ENCODE measurements around the gene SMKR1.
A peak's percentile ranks its signal among the peaks of the same experiment; 100 is the strongest.
"Not testable (repeated sequence)": the region's sequence is repeated elsewhere in the genome, so short reads cannot be mapped to it uniquely, and the experiment has no call there.

SMKR1 gene

GRCh38 chr7:129501760-129502707 lies at the start of gene SMKR1:
Gene SMKR1 (plus strand): TSS chr7:129502531. CDS start chr7:129502825, 294 bp downstream.
- DNase-seq (ENCODE audit: low read depth): no peak

GRCh38 chr7:129452589-129453231 lies 49.6 kb upstream of the SMKR1 start:
- DNase-seq (ENCODE audit: low read depth): no peak
- no peak overlapping the region for H3K4me3 ChIP-seq (ENCODE audit: low read depth, low read length)

More at GRCh38 chr7:129501760-129502707, at the start of gene SMKR1:
- H3K4me3 ChIP-seq (ENCODE audit: low read depth, low read length): peak within 1 kb of the TSS; percentile 45

- no peak for DNase-seq (ENCODE audit: low read depth)
- H3K4me3 ChIP-seq (ENCODE audit: low read depth, low read length): no peak overlapping the region
Measured at GRCh38 chr7:129453510-129454248, 48.7 kb upstream of the SMKR1 start.

DNA sequence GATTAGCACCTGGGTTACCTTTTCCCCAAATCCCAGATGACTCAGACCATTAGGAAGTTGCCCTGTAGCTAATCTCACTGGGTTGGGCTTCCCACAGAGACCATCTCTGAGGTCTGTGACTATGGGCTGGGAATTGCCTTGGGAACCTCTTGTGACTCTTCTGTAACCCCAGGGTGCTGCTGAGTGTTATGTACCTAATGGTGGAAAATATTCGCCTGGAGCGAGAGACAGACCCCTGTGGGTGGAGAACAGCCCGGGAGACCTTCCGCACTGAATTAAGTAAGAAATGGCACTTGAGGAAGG lies 48.1 kb upstream of the SMKR1 start:
- no peak for DNase-seq (ENCODE audit: low read depth)
- H3K4me3 ChIP-seq (ENCODE audit: low read depth, low read length): no peak overlapping the region

- no peak for DNase-seq (ENCODE audit: low read depth)
- no peak overlapping the region for H3K4me3 ChIP-seq (ENCODE audit: low read depth, low read length)
Measured at GRCh38 chr7:129456421-129456820, 45.9 kb upstream of the SMKR1 start.

DNA sequence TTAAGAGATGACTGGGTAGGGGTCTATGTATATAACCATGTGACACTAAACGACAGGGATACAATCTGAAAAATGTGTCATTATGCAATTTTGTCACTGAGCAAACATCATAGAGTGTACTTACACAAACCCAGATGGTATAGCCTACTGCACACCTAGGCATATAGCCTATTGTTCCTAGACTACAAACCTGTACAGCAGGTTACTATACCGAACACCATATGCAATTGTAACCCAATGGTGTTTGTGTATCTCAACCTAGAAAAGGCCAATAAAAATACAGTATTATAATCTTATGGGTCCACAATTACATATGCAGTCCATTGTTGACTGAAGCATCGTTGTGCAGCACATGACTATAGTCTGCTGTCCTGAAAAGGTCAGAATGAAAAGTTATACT lies 45.2 kb upstream of the SMKR1 start:
- no peak for DNase-seq (ENCODE audit: low read depth)
- no peak overlapping the region for H3K4me3 ChIP-seq (ENCODE audit: low read depth, low read length)

GRCh38 chr7:129458171-129458570 lies 44.2 kb upstream of the SMKR1 start:
- DNase-seq (ENCODE audit: low read depth): no peak
- no peak overlapping the region for H3K4me3 ChIP-seq (ENCODE audit: low read depth, low read length)

GRCh38 chr7:129461809-129462208 lies 40.5 kb upstream of the SMKR1 start:
- no peak overlapping the region for H3K4me3 ChIP-seq (ENCODE audit: low read depth, low read length)
- no peak for DNase-seq (ENCODE audit: low read depth)

DNA sequence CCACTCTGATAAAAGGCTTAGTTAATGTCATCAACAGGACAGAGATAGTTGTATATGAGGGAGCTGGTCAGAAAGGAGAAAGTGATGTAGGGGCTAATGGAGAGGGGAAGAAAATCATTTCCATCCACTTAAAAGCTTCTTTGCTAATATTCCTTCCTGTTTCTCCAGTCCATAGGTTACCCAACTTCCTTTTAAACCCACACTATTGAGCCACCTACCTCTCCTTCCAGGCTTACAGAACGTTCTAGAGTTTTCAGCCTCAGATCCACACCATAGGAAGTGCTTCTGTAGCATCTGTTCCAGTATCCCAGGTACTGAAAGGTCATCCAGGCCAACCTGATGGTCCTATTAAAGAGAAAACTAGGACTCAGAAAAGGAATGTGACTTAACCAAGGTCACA lies 39.9 kb upstream of the SMKR1 start:
- no peak for DNase-seq (ENCODE audit: low read depth)
- H3K4me3 ChIP-seq (ENCODE audit: low read depth, low read length): no peak overlapping the region

GRCh38 chr7:129464194-129464593 lies 38.1 kb upstream of the SMKR1 start:
- no peak overlapping the region for H3K4me3 ChIP-seq (ENCODE audit: low read depth, low read length)
- no peak for DNase-seq (ENCODE audit: low read depth)

DNA sequence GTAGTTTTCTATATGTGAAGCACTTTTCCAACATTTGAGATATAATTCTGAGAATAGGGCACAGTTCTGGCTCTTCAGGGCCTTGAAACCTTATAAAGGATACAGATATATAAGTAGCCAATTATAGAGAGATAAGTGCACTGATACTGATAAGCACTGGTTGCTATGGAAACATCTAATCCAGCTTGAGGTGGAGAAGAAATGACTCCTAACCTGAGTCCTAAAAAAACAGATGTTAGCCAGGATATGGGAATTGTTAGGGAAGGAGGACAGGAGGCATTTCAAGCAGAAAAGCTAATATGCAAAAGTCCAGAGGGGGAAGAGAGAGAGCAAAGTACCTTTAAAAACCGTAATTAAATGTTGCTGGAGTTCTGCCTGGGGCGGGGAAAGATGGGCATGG lies 37.3 kb upstream of the SMKR1 start:
- H3K4me3 ChIP-seq (ENCODE audit: low read depth, low read length): no peak overlapping the region
- DNase-seq (ENCODE audit: low read depth): no peak

GRCh38 chr7:129466796-129467195 lies 35.5 kb upstream of the SMKR1 start:
- DNase-seq (ENCODE audit: low read depth): peak; percentile 43
- H3K4me3 ChIP-seq (ENCODE audit: low read depth, low read length): no peak overlapping the region

DNA sequence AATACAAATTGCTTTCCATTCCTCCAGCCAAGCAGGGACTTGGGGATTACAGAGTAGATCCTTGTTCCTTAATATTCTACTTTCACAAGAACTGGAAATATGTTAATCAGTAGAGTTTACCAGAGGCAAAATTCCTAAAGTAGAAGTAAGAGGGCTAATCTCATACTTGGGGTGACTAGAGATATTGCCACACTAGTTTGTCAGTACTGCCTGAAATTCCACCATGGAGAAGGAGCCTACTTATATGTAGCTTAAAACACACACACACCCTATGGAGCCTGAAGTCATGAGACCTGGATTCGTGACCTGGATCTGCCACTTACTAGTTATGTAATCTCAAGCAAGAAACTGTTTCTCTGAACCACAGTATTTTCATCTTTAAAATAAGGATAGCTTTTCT lies 34.2 kb upstream of the SMKR1 start:
- no peak for DNase-seq (ENCODE audit: low read depth)
- no peak overlapping the region for H3K4me3 ChIP-seq (ENCODE audit: low read depth, low read length)

DNA sequence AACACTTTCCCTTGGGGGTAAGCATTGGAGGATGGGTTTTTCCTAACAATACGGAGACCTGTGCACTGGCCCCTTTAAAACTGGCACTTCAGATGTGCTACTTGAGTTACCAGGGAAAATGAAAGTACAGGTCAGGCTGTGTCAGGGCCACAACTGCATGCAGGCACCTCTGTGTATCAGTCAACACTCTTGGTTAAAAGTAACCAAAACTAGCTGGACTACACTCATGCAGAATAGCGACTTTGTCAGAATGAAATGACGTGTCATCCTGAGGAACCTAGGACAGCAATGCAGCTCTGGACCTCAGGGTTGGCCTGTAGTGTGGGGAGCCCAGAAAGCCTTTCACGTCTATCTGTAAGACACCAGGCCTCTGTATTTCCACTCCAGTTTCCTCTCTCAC lies 33.8 kb upstream of the SMKR1 start:
- DNase-seq (ENCODE audit: low read depth): no peak
- H3K4me3 ChIP-seq (ENCODE audit: low read depth, low read length): no peak overlapping the region

DNA sequence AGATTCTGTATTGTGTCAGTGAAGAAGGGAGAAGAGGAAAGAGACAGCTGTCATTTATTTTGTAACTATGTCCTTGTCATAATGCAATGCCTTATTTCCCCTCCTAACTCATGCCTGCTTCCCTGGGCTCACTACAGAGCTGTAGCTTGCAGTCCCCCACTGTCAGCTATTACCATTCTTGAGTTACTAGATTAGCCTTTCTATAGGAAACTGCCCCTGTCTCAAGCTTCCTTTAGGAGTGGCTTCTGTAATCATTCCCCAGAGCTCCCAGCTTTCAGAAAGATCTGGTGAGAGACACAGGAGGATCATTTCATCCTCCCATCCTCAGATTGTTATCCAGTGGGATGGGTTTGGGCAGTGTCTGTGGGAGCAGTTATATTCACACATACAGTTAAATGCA lies 32.4 kb upstream of the SMKR1 start:
- H3K4me3 ChIP-seq (ENCODE audit: low read depth, low read length): no peak overlapping the region
- no peak for DNase-seq (ENCODE audit: low read depth)

DNA sequence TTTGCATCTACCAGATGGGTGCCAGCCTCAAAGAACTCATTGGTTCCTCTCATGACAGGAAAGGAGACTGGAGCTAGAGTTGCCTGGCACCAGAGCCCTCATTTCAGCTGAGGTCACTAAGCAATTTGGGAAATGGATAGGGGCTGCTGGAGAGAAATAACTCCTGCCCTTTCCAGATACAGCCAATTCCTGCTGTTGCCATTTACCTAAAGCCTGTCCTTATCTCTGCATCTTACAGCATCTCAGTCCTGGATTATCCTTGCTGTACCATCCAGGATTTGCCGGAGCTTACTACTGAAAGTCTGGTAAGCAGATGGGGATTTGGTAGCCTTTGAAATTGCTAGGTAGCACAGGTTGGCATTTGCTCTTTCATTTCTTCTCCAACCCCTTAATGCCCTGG lies 31.9 kb upstream of the SMKR1 start:
- no peak for DNase-seq (ENCODE audit: low read depth)

DNA sequence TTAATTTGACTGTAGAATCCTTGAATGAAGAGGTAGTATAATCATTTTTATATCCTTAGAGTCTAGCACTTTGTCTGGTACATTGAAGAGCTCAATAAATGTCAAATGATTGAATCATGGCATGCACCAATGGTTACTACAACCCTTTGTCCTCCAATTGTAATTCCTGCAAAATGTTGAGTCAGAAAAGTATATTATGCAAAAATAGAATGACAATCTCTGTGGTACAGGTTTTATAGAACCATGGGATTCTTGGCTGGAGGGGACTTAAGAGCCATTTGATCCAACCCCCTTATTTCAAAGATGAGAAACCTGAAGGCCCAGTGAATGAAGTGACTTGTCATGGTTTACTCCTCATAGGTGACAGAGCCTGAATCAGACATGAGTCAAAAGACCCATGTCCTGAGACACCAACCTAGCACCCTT lies 30.9 kb upstream of the SMKR1 start:
- H3K4me3 ChIP-seq (ENCODE audit: low read depth, low read length): no peak overlapping the region
- no peak for DNase-seq (ENCODE audit: low read depth)

More for the DNA sequence above, 31.9 kb upstream of the SMKR1 start:
- no peak overlapping the region for H3K4me3 ChIP-seq (ENCODE audit: low read depth, low read length)

DNA sequence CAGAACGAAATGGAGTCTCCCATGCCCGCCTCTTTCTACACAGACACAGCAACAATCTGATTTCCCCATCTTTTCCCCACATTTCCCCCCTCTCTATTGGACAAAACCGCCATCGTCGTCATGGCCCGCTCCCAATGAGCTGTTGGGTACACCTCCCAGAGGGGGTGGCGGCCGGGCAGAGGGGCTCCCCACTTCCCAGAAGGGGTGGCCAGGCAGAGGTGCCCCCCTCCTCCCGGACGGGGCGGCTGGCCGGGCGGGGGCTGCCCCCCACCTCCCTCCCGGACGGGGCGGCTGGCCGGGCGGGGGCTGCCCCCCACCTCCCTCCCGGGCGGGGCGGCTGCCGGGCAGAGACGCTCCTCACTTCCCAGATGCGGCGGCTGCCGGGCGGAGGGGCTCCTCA lies 26.4 kb upstream of the SMKR1 start:
- DNase-seq (ENCODE audit: low read depth); H3K4me3 ChIP-seq (ENCODE audit: low read depth, low read length): not testable (repeated sequence)

- not testable (repeated sequence) for DNase-seq (ENCODE audit: low read depth); H3K4me3 ChIP-seq (ENCODE audit: low read depth, low read length)
Measured at GRCh38 chr7:129476398-129476797, 25.9 kb upstream of the SMKR1 start.

DNA sequence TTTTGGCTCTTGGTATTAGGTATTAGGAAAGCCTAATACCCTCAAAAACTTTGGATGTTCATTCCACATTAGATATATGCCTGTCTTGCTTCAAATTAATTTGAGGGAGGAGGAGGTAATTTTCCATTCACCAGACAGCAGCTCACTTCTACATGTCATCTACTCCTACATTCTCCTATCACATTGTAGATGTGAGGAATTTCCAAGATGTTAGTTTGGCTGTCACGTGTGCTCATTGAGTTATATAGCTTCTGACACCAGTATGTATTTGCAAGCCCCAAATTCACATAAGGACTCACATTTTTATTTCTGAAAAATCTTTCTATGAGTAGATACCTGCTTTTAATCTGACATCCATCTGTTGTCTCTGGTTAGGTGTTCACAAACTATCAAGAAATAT lies 22.5 kb upstream of the SMKR1 start:
- no peak for DNase-seq (ENCODE audit: low read depth)
- H3K4me3 ChIP-seq (ENCODE audit: low read depth, low read length): no peak overlapping the region

All from skeletal muscle cell (primary cell).